CD1c-positive myeloid dendritic cell (primary cell): Measurements from ENCODE around the gene DUS3L.
A peak's percentile ranks its signal among the peaks of the same experiment; 100 is the strongest.

Source experiments
- DNase-seq: peaks from one replicate; pipeline ENCODE4 v3.0.0-alpha.2; 2016; ENCODE audit errors: extremely low spot score

The DUS3L gene

GRCh38 chr19:5821521-5822180, 30.7 kb upstream of the DUS3L start:
- no peak for DNase-seq

- DNase-seq, result no peak
Measured at GRCh38 chr19:5820785-5821184, 29.8 kb upstream of the DUS3L start.

- no peak for DNase-seq
Measured at GRCh38 chr19:5818594-5818993, 27.6 kb upstream of the DUS3L start.

GRCh38 chr19:5817218-5817617, 26.3 kb upstream of the DUS3L start:
- DNase-seq, result no peak

GRCh38 chr19:5814852-5815246, 23.9 kb upstream of the DUS3L start:
- no peak for DNase-seq

GRCh38 chr19:5814123-5814851, 23.3 kb upstream of the DUS3L start:
- no peak for DNase-seq

- no peak for DNase-seq
Measured at GRCh38 chr19:5811117-5811516, 20.2 kb upstream of the DUS3L start.

- no peak for DNase-seq
Measured at GRCh38 chr19:5809469-5809868, 18.5 kb upstream of the DUS3L start.

- DNase-seq, result no peak
Measured at GRCh38 chr19:5809053-5809452, 18.1 kb upstream of the DUS3L start.

- DNase-seq, result no peak
Measured at GRCh38 chr19:5808120-5808816, 17.3 kb upstream of the DUS3L start.

- DNase-seq, result no peak
Measured at GRCh38 chr19:5806905-5807304, 15.9 kb upstream of the DUS3L start.

GRCh38 chr19:5806133-5806489, 15.1 kb upstream of the DUS3L start:
- DNase-seq, result no peak

- DNase-seq, result peak; percentile 45
Measured at GRCh38 chr19:5805462-5806132, 14.6 kb upstream of the DUS3L start.

- DNase-seq, result no peak
Measured at GRCh38 chr19:5804516-5805461, 13.8 kb upstream of the DUS3L start, which contains the start of gene NRTN. NRTN (plus strand) TSS chr19:5805067; CDS start chr19:5824166, 19,099 bp downstream.

GRCh38 chr19:5803752-5804515, 13.0 kb upstream of the DUS3L start:
- peak; percentile 97 for DNase-seq

GRCh38 chr19:5803441-5803751, 12.4 kb upstream of the DUS3L start:
- no peak for DNase-seq

GRCh38 chr19:5801796-5802619, 11.0 kb upstream of the DUS3L start:
- DNase-seq, result peak; percentile 26

GRCh38 chr19:5800361-5801270, 9.7 kb upstream of the DUS3L start:
- DNase-seq, result no peak
